HG03064 (cell line): ENCODE data around the gene SLAMF6.

ENCODE experiments used
- ATAC-seq: cut with Tn5 transposase; IDR thresholded peaks from one replicate; pipeline ENCODE4 v1.9.1; 2021; ENCODE audit warnings: low read depth; ENCODE audit not compliant: unreplicated experiment

The SLAMF6 gene

DNA sequence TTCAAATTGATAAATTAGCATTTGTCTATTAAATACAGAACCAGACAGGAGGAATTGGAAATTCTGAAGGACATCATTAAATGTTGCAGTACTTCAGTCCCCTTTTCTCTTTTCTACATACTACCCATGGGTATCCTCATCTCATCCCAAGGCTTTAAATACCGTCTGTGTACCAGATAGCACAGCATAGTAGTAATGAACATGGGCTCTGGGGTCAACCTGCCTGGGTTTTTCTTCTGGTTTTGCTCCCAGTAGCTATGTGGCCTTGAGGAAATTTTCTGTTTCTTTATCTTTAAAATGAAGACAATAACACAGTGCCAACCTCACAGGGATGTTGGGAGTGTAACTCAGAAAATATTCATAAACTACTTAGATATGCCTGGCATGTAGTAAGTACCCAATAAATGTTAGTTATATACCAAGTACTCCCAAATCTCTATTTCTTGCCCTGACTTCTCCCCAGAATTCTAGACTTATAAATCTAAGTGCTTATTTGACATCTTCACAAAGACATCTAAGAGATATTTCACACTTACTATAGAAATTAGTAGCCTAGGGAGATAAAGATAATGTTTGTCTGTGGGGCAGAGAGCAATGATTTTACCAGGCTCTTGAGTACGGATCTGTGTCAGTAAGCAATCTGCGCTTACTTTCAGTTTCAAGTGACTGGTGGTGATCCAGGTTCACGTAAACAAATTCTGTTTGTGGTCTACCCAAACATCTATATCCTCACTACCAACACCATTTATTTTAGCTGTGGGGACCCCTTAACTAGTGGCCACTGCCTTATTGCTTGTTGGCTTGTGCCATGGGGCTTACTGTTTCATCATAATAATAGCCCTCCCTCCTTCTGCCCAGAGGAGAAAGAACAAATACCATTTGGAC, 85.4 kb downstream of the SLAMF6 start:
- ATAC-seq, result peak; percentile 51

DNA sequence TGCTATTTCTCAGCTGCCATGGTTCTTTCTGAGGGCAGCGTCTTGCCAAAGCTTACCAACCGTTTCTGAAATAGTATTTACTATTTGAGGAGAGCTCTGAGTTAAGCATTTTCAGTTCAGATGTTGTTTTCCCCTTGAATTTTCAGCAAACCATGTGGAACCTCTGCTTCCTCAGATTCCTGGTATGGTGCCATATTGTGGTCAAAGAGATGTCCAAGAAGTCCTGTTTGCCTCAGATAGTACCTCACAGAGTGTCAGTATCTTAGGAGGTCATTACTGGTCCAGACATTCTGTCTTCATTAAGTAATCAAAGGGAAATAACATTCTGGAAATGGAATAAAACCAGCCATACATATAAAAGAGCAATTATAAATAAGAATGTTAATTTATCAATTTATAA, 86.1 kb downstream of the SLAMF6 start:
- no peak for ATAC-seq
